GM21360 (cell line): Measurements from ENCODE around the gene ARHGAP6.

Experiments used
- ATAC-seq: cut with Tn5 transposase; IDR thresholded peaks from one replicate; pipeline ENCODE4 v1.9.1; 2021; ENCODE audit warnings: mild to moderate bottlenecking, moderate library complexity; ENCODE audit not compliant: unreplicated experiment

Gene ARHGAP6

DNA sequence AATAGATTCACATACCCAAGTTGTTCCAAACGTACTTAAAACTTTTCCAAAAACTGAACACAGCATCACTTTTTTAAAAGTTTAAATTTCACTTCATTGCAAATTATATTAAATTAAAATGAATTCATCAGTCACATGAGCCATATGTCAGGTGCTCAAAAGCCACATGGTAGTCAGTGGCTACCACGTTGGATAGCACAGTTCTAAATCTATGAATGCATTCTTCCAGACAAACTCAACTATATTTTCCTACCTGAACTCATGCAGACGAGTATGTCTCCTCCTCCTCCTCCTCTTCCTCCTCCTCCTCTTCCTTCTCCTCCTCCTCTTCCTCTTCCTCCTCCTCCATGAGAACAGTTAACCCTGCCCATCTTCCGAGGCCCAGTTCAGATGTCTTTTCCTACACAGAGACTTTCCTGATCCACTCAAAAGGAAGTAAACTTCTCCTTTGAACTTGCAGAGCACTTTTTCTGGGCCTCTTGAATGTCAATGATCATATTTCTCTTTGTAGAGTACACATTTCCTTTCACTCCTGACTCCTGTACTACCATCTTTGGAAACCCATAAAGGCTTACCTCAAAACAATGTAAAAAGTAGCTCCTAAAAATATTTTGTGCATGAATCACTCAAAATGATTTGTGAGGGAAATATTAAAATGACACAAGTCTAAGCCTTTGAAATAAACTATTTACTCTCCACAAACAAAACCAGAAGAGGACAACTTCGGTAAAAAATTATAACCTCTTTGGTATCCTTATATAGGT lies 199.9 kb downstream of the ARHGAP6 start:
- no peak for ATAC-seq

GRCh38 chrX:11464836-11465463 lies 200.8 kb downstream of the ARHGAP6 start:
- ATAC-seq = no peak

GRCh38 chrX:11464380-11464779 lies 201.3 kb downstream of the ARHGAP6 start:
- ATAC-seq = no peak

DNA sequence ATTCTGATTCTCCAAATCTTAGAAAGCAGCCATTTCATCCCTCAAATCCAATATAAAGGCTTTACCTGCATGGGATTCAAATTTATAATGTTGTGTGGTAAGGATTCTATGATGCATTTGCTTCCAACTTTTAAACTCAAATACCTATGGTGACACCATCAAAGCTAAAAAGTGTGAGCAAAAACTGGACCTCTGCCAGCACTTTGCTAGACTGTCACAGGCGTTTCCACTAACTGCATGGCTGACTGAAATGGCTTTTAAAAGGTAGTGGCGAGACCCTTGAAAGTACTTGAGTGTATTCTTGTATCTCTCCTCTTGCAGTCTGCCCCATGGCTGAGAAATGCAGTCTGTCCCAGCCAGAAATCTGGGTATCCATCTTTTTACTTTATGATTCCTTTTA lies 203.1 kb downstream of the ARHGAP6 start:
- ATAC-seq = no peak

DNA sequence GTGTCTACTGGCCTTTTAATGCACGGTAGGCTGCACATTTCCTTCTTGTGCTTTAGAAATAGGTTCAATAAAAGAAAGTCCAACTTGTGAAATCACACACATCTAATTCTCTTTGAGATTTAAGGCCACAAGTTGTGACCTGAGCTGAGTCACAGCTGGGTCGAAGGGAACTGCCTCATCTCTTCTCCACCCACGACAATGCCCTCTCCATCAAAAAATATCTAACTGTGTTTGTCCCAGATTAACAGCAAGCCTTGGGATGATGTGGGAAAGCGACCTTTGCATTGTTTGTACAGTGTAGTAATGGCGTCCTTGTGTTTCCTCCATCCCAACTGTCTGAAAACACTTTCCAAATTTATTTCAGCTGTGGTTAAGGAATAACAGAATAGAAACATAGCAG lies 203.6 kb downstream of the ARHGAP6 start:
- ATAC-seq = no peak

- no peak for ATAC-seq
Measured at GRCh38 chrX:11461201-11462001, 204.3 kb downstream of the ARHGAP6 start.

GRCh38 chrX:11460347-11460746 lies 205.4 kb downstream of the ARHGAP6 start:
- no peak for ATAC-seq

DNA sequence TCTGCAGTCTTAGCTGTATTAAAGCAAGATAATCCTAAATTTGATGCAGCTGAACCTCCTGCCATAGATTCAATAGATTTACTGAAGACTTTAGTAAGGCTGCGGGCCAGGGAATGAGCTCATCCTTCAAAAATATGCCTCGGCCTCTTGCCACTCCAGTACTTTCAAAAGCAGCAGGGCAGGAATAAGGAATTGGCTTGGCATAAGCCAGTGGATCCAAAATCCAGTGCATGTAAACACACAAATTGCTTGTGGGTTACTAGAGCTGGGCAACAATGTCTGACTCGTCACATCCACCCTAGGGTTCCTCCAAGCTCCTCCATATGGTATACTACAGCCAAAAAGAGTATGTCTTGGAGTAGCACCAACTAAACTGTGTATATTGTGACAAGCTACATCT lies 207.6 kb downstream of the ARHGAP6 start:
- ATAC-seq = no peak

DNA sequence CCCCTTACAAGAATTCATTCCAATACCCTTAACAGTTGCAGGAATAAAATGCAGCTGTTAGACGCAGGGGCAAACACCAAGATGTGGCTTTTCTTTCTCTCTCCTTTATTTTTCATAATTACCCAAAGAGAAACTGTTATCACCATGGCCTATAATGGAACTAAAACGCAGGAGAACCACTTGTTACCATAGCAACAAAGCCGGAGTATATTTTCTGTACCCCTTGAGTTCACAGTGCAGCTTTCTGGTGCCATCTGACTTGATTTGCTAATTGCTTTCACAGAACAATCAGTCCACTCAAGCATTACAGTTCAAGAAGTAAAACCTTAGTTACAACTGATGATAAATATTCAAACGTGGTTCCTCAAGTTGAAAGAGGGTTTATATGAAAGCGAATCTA lies 214.6 kb downstream of the ARHGAP6 start:
- no peak for ATAC-seq

DNA sequence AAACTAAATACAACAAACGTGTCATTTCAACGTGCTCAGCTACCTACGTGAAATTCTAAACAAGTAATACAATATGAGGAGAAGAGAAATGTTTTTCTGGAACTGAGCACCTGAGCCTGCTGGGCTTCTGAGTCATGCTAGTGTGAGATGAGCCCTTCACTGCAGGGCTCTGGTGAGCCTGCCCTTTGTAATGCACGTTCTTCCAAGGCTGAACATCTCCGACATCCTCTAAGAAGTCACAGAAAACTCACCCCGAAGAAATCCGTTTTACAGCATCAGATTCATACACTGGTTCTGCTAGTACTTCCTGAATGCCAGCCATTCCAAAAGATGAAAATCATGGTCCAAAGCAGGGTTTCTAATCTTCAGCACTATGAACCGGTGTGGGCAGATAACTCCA lies 215.4 kb downstream of the ARHGAP6 start:
- no peak for ATAC-seq

DNA sequence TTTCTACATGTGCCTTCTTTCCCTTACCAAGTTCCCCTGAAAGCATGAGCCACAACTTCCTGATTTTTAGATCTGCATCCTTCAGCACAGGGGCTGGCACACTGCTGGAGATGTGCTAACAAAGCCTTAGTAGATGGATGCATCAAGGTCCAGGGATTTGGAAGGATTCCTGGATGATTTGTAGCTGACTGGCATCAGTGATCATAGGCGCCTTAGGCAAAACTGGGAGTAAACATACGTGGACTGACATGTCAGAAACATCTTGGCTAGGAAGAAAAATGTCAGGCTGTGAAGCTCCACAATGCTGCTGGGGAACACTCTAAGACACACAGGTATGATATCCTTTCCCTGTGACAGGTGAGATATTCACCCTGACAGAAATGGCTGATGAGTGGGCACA lies 216.1 kb downstream of the ARHGAP6 start:
- no peak for ATAC-seq

DNA sequence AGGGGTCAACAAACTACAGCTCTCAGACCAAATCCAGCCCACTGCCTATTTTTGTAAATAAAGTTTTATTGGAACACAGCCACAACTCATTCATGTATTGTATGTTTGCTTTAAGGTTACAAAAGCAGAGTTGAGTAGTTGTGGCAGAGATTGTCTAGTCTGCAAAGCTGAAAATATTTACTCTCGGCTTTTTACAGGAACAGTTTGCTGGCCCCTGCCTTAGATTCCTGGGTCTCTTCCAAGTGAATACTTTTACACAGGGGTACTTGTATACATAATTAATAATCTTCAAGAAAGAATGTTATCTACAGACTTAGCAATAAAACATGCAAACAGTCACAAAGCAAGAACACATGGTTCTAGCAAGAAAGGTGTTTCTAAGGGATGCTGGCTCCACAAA lies 218.3 kb downstream of the ARHGAP6 start:
- ATAC-seq = no peak

- no peak for ATAC-seq
Measured at GRCh38 chrX:11446949-11447348, 218.8 kb downstream of the ARHGAP6 start.

DNA sequence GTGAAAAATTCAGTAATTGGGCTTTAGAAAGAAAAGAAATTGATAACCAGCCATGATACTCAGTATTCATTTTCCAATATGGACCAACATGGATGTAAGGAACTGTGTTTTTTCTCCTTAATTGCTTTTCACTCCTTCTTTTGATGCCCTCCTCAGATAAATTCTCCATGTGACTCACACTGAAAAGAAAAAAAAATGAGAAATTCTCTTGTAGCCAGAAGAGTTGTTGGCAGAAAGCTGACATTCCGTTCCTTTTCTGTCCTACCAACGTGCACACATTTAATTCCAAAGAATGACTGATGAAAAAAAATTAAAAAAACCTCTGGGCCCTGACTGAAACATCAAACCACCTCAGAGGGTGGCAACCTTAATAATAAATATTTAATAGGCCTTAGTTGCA lies 219.4 kb downstream of the ARHGAP6 start:
- no peak for ATAC-seq

- ATAC-seq = no peak
Measured at GRCh38 chrX:11445540-11445939, 220.2 kb downstream of the ARHGAP6 start.

DNA sequence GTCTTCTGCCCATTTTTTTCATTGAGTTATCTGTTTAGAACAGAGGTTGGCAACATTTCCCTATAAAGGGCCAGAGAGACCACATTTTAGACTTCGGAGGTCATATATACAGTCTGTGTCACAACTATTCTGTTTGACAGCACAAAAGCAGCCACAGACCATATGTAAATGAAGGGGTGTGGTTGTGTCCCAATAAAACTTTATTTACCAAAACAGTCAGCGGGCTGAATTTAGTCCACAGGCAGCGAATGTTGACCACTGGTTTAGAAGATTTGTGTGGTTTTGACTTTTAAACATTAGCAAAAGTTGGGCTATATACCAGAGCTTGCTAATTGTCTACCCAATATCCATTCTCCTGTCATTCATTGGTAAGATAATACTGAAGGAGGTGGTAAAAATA lies 221.7 kb downstream of the ARHGAP6 start:
- no peak for ATAC-seq

- no peak for ATAC-seq
Measured at GRCh38 chrX:11439846-11440245, 225.9 kb downstream of the ARHGAP6 start.

DNA sequence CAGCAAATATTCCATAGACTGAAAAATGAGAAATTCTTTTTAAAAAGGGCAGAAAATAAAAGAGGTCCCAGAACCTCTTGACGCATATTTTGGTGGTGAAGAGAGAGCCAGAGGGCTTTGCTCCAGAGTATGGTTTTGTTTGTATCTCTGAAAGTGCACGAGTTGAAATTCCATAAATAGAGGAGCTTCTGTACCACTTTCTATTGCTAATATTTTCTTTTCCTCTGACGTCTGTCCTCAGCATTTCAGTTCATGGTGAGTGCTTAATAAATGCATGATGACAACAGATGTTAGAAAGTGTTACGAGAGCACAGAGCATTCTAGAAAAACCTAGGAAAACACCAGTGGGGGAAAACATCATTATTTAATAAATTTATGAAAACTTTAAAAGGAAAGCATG lies 227.0 kb downstream of the ARHGAP6 start:
- no peak for ATAC-seq

DNA sequence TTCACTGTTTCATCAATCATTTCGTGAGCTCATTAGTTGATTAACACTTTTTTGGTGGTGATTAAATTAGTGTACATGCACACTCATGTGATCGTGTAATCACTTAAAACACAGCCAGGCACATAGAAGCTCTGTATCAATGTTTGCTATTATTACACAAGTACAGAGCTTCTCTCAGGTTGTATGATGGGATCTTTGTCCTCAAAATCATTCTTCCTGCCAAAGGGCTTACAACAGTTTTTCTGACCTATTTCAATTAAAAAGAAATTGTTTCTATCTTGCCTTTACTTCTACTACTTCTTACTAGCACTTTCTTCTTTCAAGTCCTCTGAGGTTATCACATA lies 227.4 kb downstream of the ARHGAP6 start:
- no peak for ATAC-seq

GRCh38 chrX:11437642-11438379 lies 227.9 kb downstream of the ARHGAP6 start:
- no peak for ATAC-seq

- ATAC-seq = no peak
Measured at GRCh38 chrX:11435568-11435967, 230.2 kb downstream of the ARHGAP6 start.
